Amygdala (tissue), 56 donors: ENCODE measurements around the gene PPP6R2.

Experiments used
- DNase-seq, 56 donors: peaks; one replicate each; lab custom pipeline; 2025; lab: John Stamatoyannopoulos, UW

Gene PPP6R2

DNA sequence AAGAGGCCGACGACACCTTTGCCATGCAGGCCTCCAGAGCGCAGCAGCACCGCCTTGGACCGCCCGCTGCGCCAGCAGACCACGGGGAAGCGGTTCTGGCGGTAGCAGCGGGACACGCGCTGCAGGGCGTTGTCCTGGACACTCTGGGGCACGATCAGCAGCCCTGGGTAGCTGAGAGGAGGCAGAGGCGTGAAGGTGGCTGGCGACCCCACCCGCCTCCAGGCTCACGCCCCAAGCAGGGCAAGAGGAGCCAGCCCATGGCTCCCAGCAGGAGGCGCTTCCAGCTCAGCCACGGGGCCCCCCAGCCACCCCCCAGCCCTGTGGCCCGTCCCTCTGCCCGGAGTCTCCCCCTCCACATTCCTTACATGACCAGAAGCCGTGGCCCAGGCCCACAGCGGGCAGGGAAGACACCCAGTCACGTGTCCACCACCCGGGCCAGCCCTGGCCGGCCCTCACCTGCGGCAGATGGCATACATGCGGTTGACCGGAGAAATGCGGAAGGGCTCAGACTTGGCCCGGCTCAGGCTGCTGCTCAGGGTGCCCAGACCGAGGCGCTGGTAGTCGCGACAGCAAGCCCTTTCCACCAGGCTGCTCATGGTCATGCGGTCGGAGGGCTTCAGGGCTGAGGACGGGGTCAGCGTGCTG is 116.5 kb downstream of the PPP6R2 start:
- DNase-seq = no peak

- no peak for DNase-seq
These were observed 117.8 kb downstream of the PPP6R2 start for GRCh38 chr22:50460938-50461337.

DNA sequence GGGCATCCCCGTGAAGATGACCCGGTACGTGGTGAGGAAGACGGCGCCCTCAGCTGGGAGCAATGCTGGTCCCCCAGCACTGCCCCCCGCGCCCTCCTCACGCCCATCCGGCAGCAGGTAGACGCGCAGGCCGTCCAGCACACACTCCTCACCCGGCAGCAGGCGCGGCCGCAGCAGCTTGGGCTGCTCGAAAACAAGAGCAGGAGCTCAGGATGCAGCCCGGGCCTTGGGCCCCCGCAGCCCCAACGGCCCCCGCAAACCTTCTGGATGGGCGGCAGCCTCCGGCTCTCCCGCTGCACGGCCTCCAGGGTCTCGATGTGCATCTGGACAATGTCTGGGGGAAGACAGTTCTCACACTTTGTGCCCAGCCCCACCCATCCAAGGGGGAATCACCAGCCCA is 118.4 kb downstream of the PPP6R2 start:
- DNase-seq = no peak

GRCh38 chr22:50461979-50462540 is 118.9 kb downstream of the PPP6R2 start:
- no peak for DNase-seq

DNA sequence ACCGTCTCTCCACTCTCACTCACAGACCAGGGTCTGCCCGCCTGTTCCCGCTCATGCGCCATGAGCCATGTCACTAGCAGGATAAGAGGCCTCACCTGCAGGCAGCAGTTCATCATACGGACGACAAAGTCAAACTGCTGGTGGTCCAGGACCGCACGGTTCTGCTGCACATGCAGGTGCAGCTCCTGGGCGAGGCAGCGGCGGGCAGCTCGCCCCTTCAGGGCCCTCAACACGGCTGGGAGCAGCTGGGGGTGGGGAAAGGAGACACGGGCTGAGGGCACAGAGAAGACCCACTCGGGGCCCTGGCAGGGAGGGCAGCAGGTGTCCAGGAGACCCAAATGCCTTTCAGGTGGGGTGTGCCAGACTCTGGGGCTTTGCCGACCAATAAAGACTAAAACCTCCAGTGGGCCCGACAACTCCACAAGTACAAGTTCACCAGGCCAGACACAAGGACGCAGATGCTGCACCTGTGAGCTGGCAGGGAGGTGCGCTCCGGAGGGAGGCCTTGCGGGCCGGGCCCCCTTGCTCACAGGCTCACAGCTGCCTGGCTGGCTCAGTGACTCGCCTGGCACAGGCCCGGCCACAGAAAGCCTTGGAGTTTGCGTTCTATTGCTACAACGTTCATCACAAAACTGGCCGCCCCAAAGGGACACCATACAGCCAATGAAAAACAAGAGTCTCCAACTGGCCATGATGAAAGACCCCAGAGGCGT is 120.2 kb downstream of the PPP6R2 start:
- no peak for DNase-seq

- DNase-seq = no peak
These were observed 121.3 kb downstream of the PPP6R2 start for GRCh38 chr22:50464451-50464850.

- no peak for DNase-seq
These were observed 122.2 kb downstream of the PPP6R2 start for GRCh38 chr22:50465066-50465930.

DNA sequence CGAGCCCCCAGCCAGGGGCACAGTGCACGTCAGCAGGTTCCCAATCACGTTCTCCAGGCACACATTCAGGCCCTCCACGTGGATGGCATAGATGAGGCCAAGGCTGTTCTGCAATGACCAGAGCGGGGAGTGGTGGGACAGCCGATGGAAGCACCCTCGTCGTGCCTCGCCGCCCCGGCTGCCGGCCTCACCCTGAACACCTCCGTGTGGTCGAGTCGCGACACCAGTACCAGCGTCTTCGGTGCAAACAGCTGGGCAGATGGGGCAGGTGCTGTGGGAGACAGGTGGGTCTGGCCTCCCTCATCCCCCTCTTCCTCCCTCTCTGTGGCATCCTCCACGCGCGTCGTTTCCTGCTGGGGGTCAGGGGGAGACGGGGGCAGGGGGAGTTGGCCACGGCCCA is 124.2 kb downstream of the PPP6R2 start:
- DNase-seq = no peak

GRCh38 chr22:50467773-50468440 is 124.8 kb downstream of the PPP6R2 start:
- DNase-seq = no peak

- no peak for DNase-seq
These were observed 125.5 kb downstream of the PPP6R2 start for GRCh38 chr22:50468626-50469025.

DNA sequence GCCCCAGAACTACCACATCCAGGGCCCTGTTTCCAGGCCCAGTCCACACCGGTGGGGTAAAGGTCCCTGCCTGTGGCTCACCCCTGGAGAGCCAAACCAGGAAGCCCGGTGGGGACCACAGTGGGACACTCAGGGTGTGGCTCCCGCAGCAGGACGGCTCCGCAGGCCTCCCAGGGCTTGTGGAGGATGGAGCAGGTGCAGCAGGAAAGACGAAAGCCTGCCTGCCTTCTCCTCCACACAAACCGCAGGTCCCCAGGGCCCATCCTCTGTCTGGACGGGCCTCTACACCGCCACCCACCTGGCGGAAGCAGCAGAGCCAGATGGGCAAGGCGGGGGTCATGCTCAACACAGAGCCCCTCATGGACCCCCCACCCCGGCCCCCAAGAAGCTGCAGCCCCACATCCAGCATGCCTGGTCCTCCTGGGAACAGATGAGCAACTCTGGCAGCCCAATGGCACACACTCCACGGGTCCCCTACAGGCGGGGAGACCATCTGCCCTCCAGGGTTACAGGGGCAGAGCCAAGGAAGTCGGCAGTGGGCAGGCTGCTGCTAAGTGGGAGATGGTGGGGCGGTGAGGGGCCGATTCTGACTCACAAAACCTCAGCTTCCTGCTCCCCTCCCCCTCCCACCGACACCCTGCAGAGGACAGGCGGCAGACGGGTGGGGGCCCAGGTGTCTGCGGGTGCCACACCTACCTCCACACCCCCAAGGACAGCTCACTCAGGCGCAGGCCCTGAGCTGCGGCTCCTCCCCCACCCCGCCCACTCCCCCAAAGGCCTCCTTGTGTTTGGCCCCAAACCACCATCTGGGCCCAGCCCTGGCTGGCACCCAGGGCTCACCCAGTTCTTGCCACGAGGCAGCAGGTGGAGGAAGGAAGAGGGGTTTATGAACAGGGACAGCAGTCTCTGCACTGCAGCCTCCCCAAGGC is 126.5 kb downstream of the PPP6R2 start:
- peak in 1 of 56 donors; percentile 4 for DNase-seq

GRCh38 chr22:50470491-50470890 is 127.4 kb downstream of the PPP6R2 start:
- DNase-seq = no peak

GRCh38 chr22:50471197-50471847 is 128.2 kb downstream of the PPP6R2 start:
- peak in 42 of 56 donors; percentile 19 to 86 (median 44) for DNase-seq

GRCh38 chr22:50471962-50472361 is 128.8 kb downstream of the PPP6R2 start:
- DNase-seq = no peak

- no peak for DNase-seq
These were observed 130.0 kb downstream of the PPP6R2 start for GRCh38 chr22:50473088-50473487.

DNA sequence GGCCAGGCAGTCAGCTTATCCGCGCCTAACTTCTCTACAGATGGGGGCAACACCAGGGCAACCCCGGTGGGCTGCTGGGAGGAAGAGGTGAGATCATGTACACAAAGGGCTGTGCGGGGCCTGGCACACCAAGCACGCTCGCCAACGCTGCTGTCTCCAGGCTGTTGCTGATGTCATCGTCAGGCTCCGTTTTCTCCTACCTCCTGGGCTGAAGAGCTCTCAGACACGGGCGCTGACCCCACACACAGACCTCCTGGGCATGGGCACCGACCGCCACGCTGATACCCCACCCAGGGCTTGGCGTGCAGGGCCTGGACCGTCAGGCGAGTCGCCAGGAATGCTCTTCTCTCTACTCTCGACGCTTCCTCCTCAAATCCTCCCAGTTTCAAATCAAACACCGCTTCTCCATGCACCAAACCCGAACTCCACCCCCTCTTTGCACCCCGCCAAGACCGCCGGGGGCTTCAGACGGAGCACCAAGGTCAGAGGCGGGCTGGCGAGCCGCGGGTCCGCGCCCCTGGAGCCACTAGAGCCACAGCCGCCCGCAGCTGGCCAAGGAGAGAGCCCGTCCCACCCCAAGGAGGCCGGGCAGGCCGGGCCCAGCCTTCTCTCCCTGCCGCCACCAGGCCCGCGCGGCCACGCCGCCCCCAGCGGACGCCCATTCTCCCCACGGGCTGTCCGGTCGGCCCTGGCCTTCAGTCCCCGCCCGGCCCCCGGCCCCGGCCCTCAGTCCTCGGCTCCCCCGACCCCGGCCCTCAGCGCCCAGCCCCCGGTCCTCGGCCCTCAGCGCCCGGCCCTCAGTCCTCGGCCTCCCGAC is 130.9 kb downstream of the PPP6R2 start:
- DNase-seq = peak in 9 of 56 donors; percentile 12 to 36 (median 27)

GRCh38 chr22:50474710-50475651 is 131.9 kb downstream of the PPP6R2 start, which contains the start of gene SBF1:
SBF1 (minus strand) TSS chr22:50475035; CDS start chr22:50474840, 195 bp downstream.
- peak; percentile 41 to 94 (median 80) for DNase-seq
